Activated CD4-positive, alpha-beta T cell treated with anti-CD3 and anti-CD28 coated beads, Interleukin-2, amount 50 U/mL, for 16 hours (primary cell): ENCODE results near the gene CCDC6.
A peak's percentile ranks its signal among the peaks of the same experiment; 100 is the strongest.
"Not testable (repeated sequence)": the region's sequence is repeated elsewhere in the genome, so short reads cannot be mapped to it uniquely, and the experiment has no call there.

Source experiments
- DNase-seq: peaks from one replicate; pipeline ENCODE4 v3.0.0-alpha.2; 2020

CCDC6 gene

GRCh38 chr10:59906417-59907202 is at the start of gene CCDC6:
Gene CCDC6 (minus strand): TSS chr10:59906556. CDS start chr10:59906424, 132 bp downstream.
- peak; percentile 95 for DNase-seq

DNA sequence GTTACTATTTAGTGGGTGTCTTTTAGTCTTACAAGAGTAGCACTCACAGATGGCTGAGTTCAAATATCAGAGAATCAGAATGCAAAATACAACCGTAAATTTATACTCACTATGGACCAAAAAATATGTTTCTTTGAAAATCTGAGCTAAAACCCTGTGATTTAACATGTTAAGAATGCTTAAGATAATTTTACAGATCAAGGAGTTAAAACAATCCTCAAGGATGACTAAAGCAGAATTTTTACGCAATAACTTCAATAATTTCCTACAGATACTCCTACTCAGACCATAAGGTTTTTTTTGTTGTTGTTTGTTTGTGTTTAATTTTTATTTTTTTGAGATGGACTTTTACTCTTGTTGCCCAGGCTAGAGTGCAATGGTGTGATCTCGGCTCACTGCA is 47.9 kb upstream of the CCDC6 start:
- no peak for DNase-seq

DNA sequence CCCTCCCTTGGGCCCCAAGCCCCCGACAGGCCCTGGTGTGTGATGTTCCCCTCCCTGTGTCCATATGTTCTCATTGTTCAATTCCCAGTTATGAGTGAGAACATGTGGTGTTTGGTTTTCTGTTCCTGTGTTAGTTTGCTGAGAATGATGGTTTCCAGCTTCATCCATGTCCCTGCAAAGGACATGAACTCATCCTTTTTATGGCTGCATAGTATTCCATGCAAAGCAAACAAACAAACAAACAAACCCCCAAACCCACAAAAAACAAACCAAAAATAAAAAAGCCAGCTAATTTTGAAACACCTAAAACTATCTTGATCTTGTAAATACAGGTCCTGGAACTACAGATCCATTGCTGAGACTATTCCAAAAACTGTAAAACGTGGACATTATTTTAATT is 47.4 kb upstream of the CCDC6 start:
- DNase-seq = not testable (repeated sequence)

GRCh38 chr10:59950105-59950504 is 43.7 kb upstream of the CCDC6 start:
- no peak for DNase-seq

GRCh38 chr10:59949608-59950007 is 43.3 kb upstream of the CCDC6 start:
- no peak for DNase-seq

- no peak for DNase-seq
Measured at GRCh38 chr10:59945991-59946390, 39.6 kb upstream of the CCDC6 start.

- no peak for DNase-seq
Measured at GRCh38 chr10:59945590-59945989, 39.2 kb upstream of the CCDC6 start.

DNA sequence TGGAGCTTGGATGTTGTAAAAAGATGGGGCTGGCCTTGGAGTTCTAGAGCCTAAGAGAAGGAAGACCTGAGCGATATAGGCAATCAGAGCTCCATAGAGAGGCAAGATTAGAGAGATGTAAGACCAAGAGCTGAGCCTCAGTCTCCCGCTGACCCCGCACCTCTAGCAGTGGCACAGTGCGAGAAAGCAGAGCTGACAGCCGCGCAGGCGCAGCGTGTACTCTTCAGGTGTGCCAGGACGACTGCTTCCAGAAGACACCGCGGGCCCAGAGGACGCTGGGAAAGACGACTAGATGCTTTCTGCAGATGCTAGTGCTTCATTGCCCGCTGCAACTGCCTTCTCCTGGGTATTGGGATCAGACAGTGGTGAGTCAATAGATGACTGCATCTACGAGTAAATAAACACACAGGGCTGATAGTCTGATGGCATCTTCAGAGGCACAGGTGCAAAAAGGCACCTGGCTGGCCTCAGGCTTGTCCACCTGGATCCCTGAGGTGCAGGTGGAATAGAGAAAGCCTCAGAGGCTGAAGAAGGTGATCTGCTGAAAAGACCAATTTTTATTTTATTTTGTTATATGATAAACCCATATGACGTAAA is 38.1 kb upstream of the CCDC6 start:
- no peak for DNase-seq

- no peak for DNase-seq
Measured at GRCh38 chr10:59942556-59942955, 36.2 kb upstream of the CCDC6 start.

DNA sequence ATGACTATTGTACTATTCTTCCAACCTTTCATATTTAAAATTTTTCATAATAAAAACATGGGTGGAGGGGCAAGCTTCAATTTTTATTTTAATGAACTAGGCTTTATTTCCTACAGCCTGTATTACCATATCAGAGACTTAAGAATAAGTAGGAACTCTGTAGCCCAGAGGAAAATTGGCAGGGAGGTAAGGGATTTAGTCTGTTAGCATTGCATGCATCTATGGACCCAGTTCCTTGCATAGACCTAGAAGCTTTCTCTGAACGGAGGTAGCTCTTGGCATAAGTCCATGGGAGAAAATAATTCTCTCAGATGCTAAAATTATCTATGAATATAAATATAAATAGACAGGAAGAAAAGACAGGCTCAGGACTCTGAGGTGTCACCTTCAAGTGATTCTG is 31.4 kb upstream of the CCDC6 start:
- no peak for DNase-seq

GRCh38 chr10:59934701-59935100 is 28.3 kb upstream of the CCDC6 start:
- DNase-seq = no peak

- DNase-seq = not testable (repeated sequence)
Measured at GRCh38 chr10:59930788-59931521, 24.6 kb upstream of the CCDC6 start.

GRCh38 chr10:59926086-59926485 is 19.7 kb upstream of the CCDC6 start:
- no peak for DNase-seq

- DNase-seq = no peak
Measured at GRCh38 chr10:59922907-59923306, 16.6 kb upstream of the CCDC6 start.

- no peak for DNase-seq
Measured at GRCh38 chr10:59917922-59918321, 11.6 kb upstream of the CCDC6 start.

- DNase-seq = no peak
Measured at GRCh38 chr10:59913547-59914237, 7.3 kb upstream of the CCDC6 start.

DNA sequence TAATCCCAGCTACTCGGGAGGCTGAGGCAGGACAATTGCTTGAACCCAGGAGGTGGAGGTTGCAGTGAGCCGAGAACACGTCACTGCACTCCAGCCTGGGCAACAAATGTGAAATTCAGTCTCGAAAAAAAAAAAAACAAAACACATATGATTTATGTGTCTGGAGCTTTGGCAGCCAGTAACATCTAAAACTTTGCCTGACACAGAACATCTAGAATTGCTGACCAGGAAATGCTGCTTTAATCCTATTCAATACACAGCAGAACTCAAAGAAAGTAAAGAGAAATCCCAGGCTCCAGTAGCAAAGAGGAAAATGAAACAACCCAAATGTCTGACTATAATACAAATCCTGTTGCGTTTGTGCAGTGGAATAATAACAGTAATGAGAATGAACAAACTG is 4.5 kb upstream of the CCDC6 start:
- no peak for DNase-seq

GRCh38 chr10:59909815-59910214 is 3.5 kb upstream of the CCDC6 start:
- DNase-seq = no peak

- no peak for DNase-seq
Measured at GRCh38 chr10:59908808-59909143, 2.4 kb upstream of the CCDC6 start.

GRCh38 chr10:59907918-59908807 is 1.8 kb upstream of the CCDC6 start:
- peak; percentile 77 for DNase-seq

DNA sequence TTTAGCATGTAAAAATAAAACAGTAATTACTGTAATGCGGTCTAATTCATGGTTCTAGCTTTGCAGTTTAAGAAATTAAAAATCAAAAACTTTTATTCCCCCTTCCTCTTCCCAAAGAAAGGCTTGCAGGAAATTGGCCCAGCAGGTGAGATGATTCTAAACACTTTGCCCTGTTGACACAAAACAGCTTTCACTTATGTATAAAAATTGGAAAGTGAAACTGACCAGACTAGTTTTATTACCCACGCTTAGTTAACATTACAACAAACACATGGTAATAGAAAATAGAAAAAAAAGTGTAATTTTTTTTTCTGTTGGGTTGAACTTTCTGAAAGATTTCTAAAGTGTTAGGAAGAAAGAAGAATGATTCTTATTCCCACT is 1.2 kb upstream of the CCDC6 start:
- DNase-seq = no peak

GRCh38 chr10:59905731-59906416 is 482 bp downstream of the CCDC6 start:
- no peak for DNase-seq
